SJSA1 (cell line): ENCODE data around the gene DTX2. TPM values are rescaled to one million over a fixed set of nuclear protein-coding genes. Genes with fewer than 3 reads are reported as not detected.
"Not testable (repeated sequence)": the region's sequence is repeated elsewhere in the genome, so short reads cannot be mapped to it uniquely, and the experiment has no call there.

Experiments
- DNase-seq, 2 experiments: peaks; one replicate each; pipeline ENCODE4 v3.0.0-alpha.2; 2015 to 2020; ENCODE audit warnings: low spot score in 2 of 2, low read depth in 1 of 2
- H3K27ac ChIP-seq: fragments of 250-450 bp; sonication (Bioruptor Pico); 2 replicates; pipeline ENCODE4 v1.5.1; 2020; ENCODE audit warnings: mild to moderate bottlenecking, moderate library complexity
- H3K27me3 ChIP-seq: fragments of 250-450 bp; sonication (Bioruptor Pico); replicated peaks from 2 replicates; pipeline ENCODE4 v1.5.1; 2020; ENCODE audit warnings: mild to moderate bottlenecking, moderate library complexity
- H3K36me3 ChIP-seq: fragments of 250-450 bp; sonication (Bioruptor Pico); 2 replicates; pipeline ENCODE4 v1.5.1; 2020; ENCODE audit warnings: mild to moderate bottlenecking
- H3K4me1 ChIP-seq: fragments of 250-450 bp; sonication (Bioruptor Pico); replicated peaks from 2 replicates; pipeline ENCODE4 v1.6.1; 2021; ENCODE audit warnings: mild to moderate bottlenecking
- H3K4me3 ChIP-seq: fragments of 250-450 bp; sonication (Bioruptor Pico); 2 replicates; pipeline ENCODE4 v1.5.1; 2020; ENCODE audit warnings: mild to moderate bottlenecking
- H3K9me3 ChIP-seq: fragments of 250-450 bp; sonication (Bioruptor Pico); replicated peaks from 2 replicates; pipeline ENCODE4 v1.5.1; 2020; ENCODE audit warnings: mild to moderate bottlenecking
- total RNA-seq: library from RNA; depleted of rRNA; stranded (reverse); fragments of >200 nt; shearing (Covaris generic); gene quantifications from 2 replicates; pipeline ENCODE4 v1.2.3, GENCODE V29; 2014

DTX2 gene
- total RNA-seq, 1 experiment from 2014 or later, result 8.2 TPM

DNA sequence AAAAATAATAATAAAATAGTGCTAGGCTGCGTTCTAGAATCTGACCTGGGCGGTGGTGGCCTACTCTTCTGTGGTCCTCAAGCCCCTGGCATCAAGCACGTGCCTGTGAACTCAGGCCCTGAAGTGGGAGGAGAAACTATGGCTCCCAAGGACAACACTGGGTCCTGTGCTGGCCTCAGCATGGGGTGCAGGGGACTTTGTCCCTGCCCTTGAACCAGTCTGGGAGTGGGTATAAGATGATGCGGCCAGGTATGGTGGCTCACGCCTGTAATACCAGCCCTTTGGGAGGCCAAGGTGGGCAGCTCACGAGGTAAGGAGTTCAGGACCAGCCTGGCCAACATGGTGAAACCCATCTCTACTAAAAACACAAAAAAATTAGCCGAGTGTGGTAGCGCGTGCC, 31.3 kb upstream of the DTX2 start:
- H3K4me3 ChIP-seq, result no peak overlapping the region
- no peaks in the 10 kb centered on the region for H3K36me3 ChIP-seq
- no peaks in the 10 kb centered on the region for H3K4me1 ChIP-seq
- no peaks in the 10 kb centered on the region for H3K27me3 ChIP-seq
- H3K27ac ChIP-seq, result no peak overlapping the region
- peak in 1 of 2 experiments; percentile 25 for DNase-seq
- H3K9me3 ChIP-seq, result no peaks in the 10 kb centered on the region

- no peaks in the 10 kb centered on the region for H3K27me3 ChIP-seq
- no peaks in the 10 kb centered on the region for H3K9me3 ChIP-seq
- H3K4me3 ChIP-seq, result no peak overlapping the region
- H3K36me3 ChIP-seq, result no peaks in the 10 kb centered on the region
- H3K4me1 ChIP-seq, result no peaks in the 10 kb centered on the region
- DNase-seq, result peak in 1 of 2 experiments; percentile 32
- no peak overlapping the region for H3K27ac ChIP-seq
Observed at GRCh38 chr7:76430836-76431235, 30.7 kb upstream of the DTX2 start.

GRCh38 chr7:76437873-76438272, 23.6 kb upstream of the DTX2 start:
- H3K27me3 ChIP-seq, H3K9me3 ChIP-seq, H3K4me1 ChIP-seq, H3K4me3 ChIP-seq, H3K27ac ChIP-seq, H3K36me3 ChIP-seq: not testable (repeated sequence)
- peak; percentile 62 to 86 for DNase-seq

- H3K27ac ChIP-seq, H3K9me3 ChIP-seq, H3K4me3 ChIP-seq, H3K4me1 ChIP-seq, H3K27me3 ChIP-seq, H3K36me3 ChIP-seq, DNase-seq: not testable (repeated sequence)
Observed at GRCh38 chr7:76439120-76439888, 22.2 kb upstream of the DTX2 start.

DNA sequence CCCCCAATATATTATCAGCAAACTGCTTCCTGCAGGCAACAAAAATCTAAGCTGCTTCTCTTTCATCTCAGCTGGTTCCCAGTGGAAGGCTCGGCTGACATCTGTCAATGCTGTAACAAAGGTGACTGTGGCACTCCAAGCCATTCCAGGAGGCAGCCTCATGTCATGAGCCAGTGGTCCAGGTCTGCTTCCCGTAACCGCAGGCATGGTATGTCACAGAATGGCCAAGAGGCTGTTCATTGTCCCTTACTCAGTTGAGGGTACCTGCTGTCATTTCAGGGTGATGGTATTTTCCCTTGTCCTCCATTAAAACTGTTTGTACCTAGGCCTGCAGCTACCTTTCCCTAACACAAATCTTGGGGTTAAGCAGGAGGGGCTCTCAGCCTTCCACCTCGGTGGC, 21.1 kb upstream of the DTX2 start:
- H3K9me3 ChIP-seq, H3K27ac ChIP-seq, H3K36me3 ChIP-seq: not testable (repeated sequence)

GRCh38 chr7:76441792-76442191, 19.7 kb upstream of the DTX2 start:
- not testable (repeated sequence) for DNase-seq, H3K36me3 ChIP-seq, H3K27me3 ChIP-seq, H3K4me3 ChIP-seq, H3K27ac ChIP-seq, H3K4me1 ChIP-seq, H3K9me3 ChIP-seq

More for the DNA sequence above, 21.1 kb upstream of the DTX2 start:
- not testable (repeated sequence) for H3K27me3 ChIP-seq, H3K4me1 ChIP-seq, H3K4me3 ChIP-seq, DNase-seq

DNA sequence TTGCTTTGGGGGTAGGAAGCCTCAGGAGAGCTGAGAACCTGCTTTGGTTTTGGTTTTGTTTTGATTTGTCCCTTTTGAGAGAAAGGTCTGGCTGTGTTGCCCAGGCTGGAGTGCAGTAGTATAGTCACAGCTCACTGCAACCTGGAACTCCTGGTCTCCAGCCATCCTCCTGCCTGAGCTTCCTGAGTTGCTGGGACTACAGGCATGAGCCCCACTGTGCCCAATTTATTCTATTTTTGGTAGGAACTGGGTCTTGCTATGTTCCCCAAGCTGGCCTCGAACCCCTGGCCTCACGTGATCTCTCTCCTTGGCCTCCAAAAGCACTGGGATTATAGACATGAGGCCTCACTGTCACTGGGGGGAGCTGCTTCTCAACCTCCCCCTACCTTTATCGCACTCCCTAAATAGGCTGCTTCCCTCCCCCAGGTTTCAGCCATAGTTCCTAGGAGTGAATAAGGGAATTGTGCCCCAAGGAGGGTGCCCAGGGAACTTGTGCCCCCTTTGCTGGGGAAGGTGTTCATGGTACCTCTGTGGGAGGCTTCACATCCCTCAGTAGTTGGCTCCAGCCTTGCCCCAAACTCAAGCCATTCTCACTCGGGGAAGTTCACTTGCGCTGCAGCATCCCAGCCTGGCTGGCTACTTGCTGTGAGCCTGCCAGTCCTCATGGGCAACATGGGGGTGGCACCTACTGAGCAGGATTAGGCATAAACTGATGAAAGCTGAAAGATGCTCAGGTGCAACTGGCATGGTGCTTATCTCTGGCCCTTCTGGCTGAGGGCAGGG, 18.7 kb upstream of the DTX2 start:
- not testable (repeated sequence) for H3K36me3 ChIP-seq, H3K9me3 ChIP-seq, H3K27ac ChIP-seq, DNase-seq, H3K4me3 ChIP-seq, H3K27me3 ChIP-seq, H3K4me1 ChIP-seq

DNA sequence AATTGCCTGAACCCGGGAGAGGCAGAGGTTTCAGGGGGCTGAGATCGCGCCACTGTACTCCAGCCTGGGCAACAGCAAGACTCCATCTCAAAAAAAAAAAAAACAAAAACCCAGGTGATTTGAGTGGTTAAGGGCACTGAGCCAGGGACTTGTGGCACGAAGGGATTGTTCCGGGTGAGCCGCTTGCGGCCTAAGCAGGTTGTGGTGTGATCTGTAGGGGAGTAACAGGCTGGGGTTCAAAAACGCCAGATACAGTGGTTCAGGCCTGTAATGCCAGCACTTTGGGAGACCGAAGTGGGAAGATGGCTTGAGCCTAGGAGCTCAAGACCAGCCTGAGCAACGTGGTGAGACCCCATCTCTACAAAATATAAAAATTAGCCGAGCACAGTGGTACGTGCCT, 17.7 kb upstream of the DTX2 start:
- not testable (repeated sequence) for H3K9me3 ChIP-seq, H3K4me1 ChIP-seq, DNase-seq, H3K36me3 ChIP-seq, H3K27ac ChIP-seq, H3K27me3 ChIP-seq, H3K4me3 ChIP-seq

DNA sequence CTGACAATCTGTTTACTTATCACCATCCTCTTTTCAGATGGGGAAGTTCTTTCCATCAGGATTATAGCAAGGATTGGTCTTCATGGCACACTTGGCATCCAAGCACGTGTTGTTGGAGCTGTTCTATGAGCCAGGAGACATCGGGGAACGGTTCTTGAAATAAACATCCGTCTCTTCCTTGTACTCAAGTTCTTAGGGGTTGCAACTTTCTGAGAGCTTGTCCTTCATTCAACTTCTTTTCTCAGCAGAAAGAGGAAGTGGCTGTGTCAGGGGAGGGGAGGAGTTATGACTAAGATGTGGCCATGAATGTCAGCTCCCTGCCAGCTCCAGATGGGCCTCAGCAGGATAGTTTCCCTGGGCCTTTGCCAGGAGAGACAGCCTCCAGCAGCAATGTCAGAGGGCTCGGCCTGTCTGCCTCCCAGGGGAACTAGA, 15.9 kb upstream of the DTX2 start:
- not testable (repeated sequence) for H3K4me3 ChIP-seq, H3K4me1 ChIP-seq, H3K9me3 ChIP-seq, H3K36me3 ChIP-seq, H3K27me3 ChIP-seq
- DNase-seq, result peak; percentile 40 to 59
- H3K27ac ChIP-seq, result peak overlapping the region; percentile 61; the same call in 1 of the 2 replicates

DNA sequence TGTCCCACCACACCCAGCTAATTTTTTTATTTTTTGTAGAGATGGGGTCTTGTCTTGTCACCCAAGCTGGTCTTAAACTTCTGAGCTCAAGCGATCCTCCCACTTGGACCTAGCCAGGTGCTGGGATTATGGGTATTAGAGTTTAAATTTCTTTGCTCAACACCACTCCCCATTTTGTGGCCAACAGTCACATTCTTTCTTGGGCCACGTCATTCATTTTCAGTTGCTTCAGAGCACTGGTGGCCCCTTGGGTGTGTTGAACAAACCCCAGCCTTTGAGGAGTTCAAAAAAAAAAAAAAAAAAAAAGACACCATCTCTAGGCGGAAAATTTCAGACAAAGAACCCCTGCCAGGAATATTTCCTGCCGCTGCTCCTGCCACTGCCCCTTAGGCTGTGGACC, 4.5 kb upstream of the DTX2 start:
- H3K36me3 ChIP-seq, H3K9me3 ChIP-seq, H3K4me3 ChIP-seq, H3K27ac ChIP-seq, DNase-seq, H3K4me1 ChIP-seq, H3K27me3 ChIP-seq: not testable (repeated sequence)

DNA sequence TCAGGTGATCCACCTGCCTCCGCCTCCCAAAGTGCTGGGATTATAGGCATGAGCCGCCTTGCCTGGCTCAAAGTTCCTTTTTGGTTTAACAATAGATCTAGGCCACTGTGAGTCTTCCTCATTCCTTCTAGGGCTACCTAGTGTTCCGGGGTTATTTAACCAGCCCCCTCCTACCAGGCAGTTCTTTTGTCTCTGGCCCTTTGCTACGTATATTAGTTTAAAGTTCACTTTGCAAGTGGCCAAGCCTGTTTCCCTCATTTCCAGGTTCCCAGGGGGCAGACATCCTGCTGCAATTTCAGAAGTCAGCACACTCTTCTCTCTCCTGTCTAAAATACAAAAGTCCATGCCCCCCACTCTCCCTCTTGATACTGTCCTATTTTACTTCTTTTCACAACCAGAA, 3.0 kb upstream of the DTX2 start:
- not testable (repeated sequence) for H3K9me3 ChIP-seq, DNase-seq, H3K36me3 ChIP-seq, H3K27ac ChIP-seq, H3K27me3 ChIP-seq, H3K4me1 ChIP-seq, H3K4me3 ChIP-seq

GRCh38 chr7:76460767-76461166, 742 bp upstream of the DTX2 start:
- H3K9me3 ChIP-seq, H3K27me3 ChIP-seq, H3K4me3 ChIP-seq, H3K36me3 ChIP-seq, H3K27ac ChIP-seq, DNase-seq, H3K4me1 ChIP-seq: not testable (repeated sequence)

DNA sequence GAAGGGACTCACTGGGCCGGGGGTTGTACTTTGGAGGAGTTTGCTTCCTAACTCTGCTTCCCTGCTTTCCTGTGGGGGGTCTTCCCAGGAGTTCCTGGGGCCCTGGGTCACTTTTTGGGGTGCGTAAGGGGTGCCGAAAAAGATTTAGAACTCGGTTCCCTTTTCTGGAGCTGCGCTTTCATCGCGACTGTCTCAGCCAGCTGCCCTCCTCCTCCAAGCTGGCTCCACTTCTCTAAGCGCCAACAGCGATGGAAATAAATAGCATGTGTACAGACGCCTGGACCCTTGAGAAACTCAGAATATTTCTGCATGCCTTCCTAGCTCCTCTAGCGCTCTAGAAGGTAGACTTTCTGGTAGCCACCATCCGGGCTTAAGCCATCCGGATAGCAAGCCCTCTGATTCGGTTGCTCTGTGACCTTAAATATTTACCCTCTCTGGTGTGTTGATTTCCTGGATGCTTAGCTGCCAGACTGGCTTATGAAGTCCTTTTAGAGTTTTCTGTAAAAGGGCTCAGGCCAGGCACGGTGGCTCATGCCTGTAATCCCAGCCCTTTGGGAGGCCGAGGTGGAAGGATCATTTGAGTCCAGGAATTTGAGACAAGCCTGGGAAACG, 868 bp downstream of the DTX2 start:
- not testable (repeated sequence) for H3K27ac ChIP-seq, H3K9me3 ChIP-seq, DNase-seq, H3K36me3 ChIP-seq, H3K27me3 ChIP-seq, H3K4me1 ChIP-seq, H3K4me3 ChIP-seq

GRCh38 chr7:76464959-76465358, 3.5 kb downstream of the DTX2 start:
- not testable (repeated sequence) for H3K9me3 ChIP-seq, H3K36me3 ChIP-seq, H3K27ac ChIP-seq, H3K4me1 ChIP-seq, H3K27me3 ChIP-seq, DNase-seq, H3K4me3 ChIP-seq
